NCI-H2227 treated with DMSO at 0.1 percent for 48 hours (cell line): ENCODE data around the gene LAMB4.

Experiments used
- DNase-seq: peaks from one replicate; lab custom pipeline; 2025; lab: John Stamatoyannopoulos, UW

Gene LAMB4

GRCh38 chr7:108078211-108078673 is 51.9 kb downstream of the LAMB4 start:
- no peak for DNase-seq

GRCh38 chr7:108077709-108078108 is 52.5 kb downstream of the LAMB4 start:
- DNase-seq = no peak

GRCh38 chr7:108076156-108076555 is 54.0 kb downstream of the LAMB4 start:
- no peak for DNase-seq

GRCh38 chr7:108073305-108074070 is 56.7 kb downstream of the LAMB4 start:
- DNase-seq = no peak

- no peak for DNase-seq
Observed at GRCh38 chr7:108072739-108073138, 57.4 kb downstream of the LAMB4 start.

- no peak for DNase-seq
Observed at GRCh38 chr7:108072116-108072515, 58.0 kb downstream of the LAMB4 start.

- peak; percentile 46 for DNase-seq
Observed at GRCh38 chr7:108071551-108071950, 58.6 kb downstream of the LAMB4 start.

- no peak for DNase-seq
Observed at GRCh38 chr7:108069646-108070045, 60.5 kb downstream of the LAMB4 start.

- peak; percentile 18 for DNase-seq
Observed at GRCh38 chr7:108067844-108068243, 62.3 kb downstream of the LAMB4 start.

GRCh38 chr7:108066486-108066885 is 63.7 kb downstream of the LAMB4 start:
- DNase-seq = no peak

GRCh38 chr7:108063520-108063933 is 66.6 kb downstream of the LAMB4 start:
- no peak for DNase-seq

GRCh38 chr7:108062250-108063014 is 67.7 kb downstream of the LAMB4 start:
- no peak for DNase-seq

- no peak for DNase-seq
Observed at GRCh38 chr7:108059526-108059925, 70.6 kb downstream of the LAMB4 start.

- no peak for DNase-seq
Observed at GRCh38 chr7:108057951-108058481, 72.1 kb downstream of the LAMB4 start.

GRCh38 chr7:108055611-108056021 is 74.5 kb downstream of the LAMB4 start:
- DNase-seq = no peak

- no peak for DNase-seq
Observed at GRCh38 chr7:108054537-108054936, 75.6 kb downstream of the LAMB4 start.

- no peak for DNase-seq
Observed at GRCh38 chr7:108053250-108053649, 76.9 kb downstream of the LAMB4 start.

GRCh38 chr7:108051454-108051853 is 78.7 kb downstream of the LAMB4 start:
- DNase-seq = no peak

- no peak for DNase-seq
Observed at GRCh38 chr7:108049962-108050361, 80.2 kb downstream of the LAMB4 start.

GRCh38 chr7:108048422-108048821 is 81.7 kb downstream of the LAMB4 start:
- DNase-seq = no peak

GRCh38 chr7:108046952-108047506 is 83.1 kb downstream of the LAMB4 start:
- DNase-seq = no peak

- DNase-seq = no peak
Observed at GRCh38 chr7:108045669-108046068, 84.5 kb downstream of the LAMB4 start.

- DNase-seq = no peak
Observed at GRCh38 chr7:108045154-108045553, 85.0 kb downstream of the LAMB4 start.
